Measurements from ENCODE around the gene ST8SIA1. TPM values are rescaled to one million over a fixed set of nuclear protein-coding genes. Genes with fewer than 3 reads are reported as not detected.

ST8SIA1 gene
- total RNA-seq, 1 experiment from 2014 or later, result not detected

DNA sequence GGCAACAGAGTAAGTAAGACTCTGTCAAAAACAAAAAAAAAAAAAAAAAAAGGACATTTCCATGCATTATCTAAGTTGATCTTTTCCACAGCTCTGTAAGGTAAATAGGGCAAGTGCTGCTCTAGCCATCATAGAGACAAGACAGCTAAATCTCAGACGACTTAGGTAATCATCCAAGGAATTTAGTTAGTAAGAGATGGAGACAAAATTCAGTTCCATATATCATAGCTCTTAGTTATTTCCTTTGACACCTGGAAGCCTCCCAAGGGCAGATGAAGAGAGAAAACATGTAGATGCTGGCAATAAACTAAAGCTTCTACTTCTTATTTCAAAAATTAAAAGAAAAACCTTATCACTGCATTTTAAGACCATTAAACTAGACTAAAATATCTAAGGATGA is 48.7 kb downstream of the ST8SIA1 start:
- DNase-seq (ENCODE audit: low read depth, low spot score), result no peak
- Histone ChIP-seq H3K4me1 (ENCODE audit: control insufficient read depth in 1 of 2, insufficient read depth in 2 of 2, low read length in 2 of 2) (no peaks in the 10 kb centered on the region), H3K27ac (ENCODE audit: low read depth, low read length) (no peak overlapping the region), H3K36me3 (ENCODE audit: control insufficient read depth in 1 of 2, insufficient read depth in 2 of 2, low read length in 2 of 2) (no peaks in the 10 kb centered on the region), H3K27me3 (ENCODE audit: insufficient read depth, low read length) (peaks cover 7% of the 10 kb centered on the region), H3K79me2 (ENCODE audit: insufficient read depth, low read length) (no peaks in the 10 kb centered on the region), H3K9ac (ENCODE audit: low read length) (no peak overlapping the region), H2AFZ (ENCODE audit: low read depth, low read length, poor library complexity, severe bottlenecking) (no peak overlapping the region), H3K4me3 (replicated peaks in 1 of 2; ENCODE audit: low read depth in 1 of 2, low read length in 2 of 2) (no peak overlapping the region), H4K20me1 (ENCODE audit: insufficient read depth) (no peaks in the 10 kb centered on the region), H3K9me3 (ENCODE audit: control insufficient read depth in 1 of 2, insufficient read depth in 1 of 2, low read depth in 1 of 2, low read length in 2 of 2) (no peaks in the 10 kb centered on the region), H3K4me2 (ENCODE audit: low read length) (no peak overlapping the region), H3K9me2 (ENCODE audit: insufficient read depth) (no peaks in the 10 kb centered on the region)
- TF ChIP-seq ZNF274 (IDR thresholded peaks at IDR 0.05; ENCODE audit: low read depth, low read length) (no peak), TCF7L2 (IDR thresholded peaks at IDR 0.05; ENCODE audit: borderline replicate concordance, extremely low read depth, insufficient read depth, insufficient read length) (no peak)
- ChIA-PET POLR2A (no interaction called here), RAD21 (ENCODE audit: low non-redundant PET in 1 of 2, low total read pairs in 2 of 2, uncharacterized antibody in 2 of 2, unreplicated experiment in 2 of 2) (no interaction called here), CTCF (no interaction called here)
- BruUV-seq (replicated peaks), result no TSS peak
- intact Hi-C loops (cut with micrococcal nuclease), result no loop called here
- no peak for ATAC-seq

DNA sequence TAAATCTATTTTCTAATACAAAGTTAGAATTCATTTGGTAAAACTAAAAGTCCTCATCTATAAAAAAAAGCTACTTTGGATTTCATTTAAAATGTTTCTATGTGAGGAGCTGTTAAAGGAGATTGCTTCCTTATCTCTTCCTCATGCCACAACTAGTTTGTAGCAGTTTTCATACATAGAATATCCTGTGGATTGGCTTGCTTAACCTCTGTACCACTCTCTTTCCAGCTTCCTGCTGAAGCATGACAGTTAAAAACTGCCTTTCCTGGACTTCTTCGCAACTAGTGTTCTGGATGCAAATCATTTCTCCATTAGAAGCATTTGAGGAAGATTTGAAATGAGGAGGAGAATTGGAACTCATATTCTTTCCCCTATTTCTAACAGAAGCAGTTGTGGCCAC is 49.6 kb downstream of the ST8SIA1 start:
- ChIA-PET CTCF (no interaction called here), POLR2A (no interaction called here), RAD21 (ENCODE audit: low non-redundant PET in 1 of 2, low total read pairs in 2 of 2, uncharacterized antibody in 2 of 2, unreplicated experiment in 2 of 2) (no interaction called here)
- Histone ChIP-seq H3K9me3 (ENCODE audit: control insufficient read depth in 1 of 2, insufficient read depth in 1 of 2, low read depth in 1 of 2, low read length in 2 of 2) (no peaks in the 10 kb centered on the region), H3K4me2 (ENCODE audit: low read length) (no peak overlapping the region), H3K4me3 (replicated peaks in 1 of 2; ENCODE audit: low read depth in 1 of 2, low read length in 2 of 2) (no peak overlapping the region), H3K27me3 (ENCODE audit: insufficient read depth, low read length) (peaks cover 7% of the 10 kb centered on the region), H3K36me3 (ENCODE audit: control insufficient read depth in 1 of 2, insufficient read depth in 2 of 2, low read length in 2 of 2) (no peaks in the 10 kb centered on the region), H2AFZ (ENCODE audit: low read depth, low read length, poor library complexity, severe bottlenecking) (no peak overlapping the region), H3K9me2 (ENCODE audit: insufficient read depth) (no peaks in the 10 kb centered on the region), H3K9ac (ENCODE audit: low read length) (no peak overlapping the region), H3K4me1 (ENCODE audit: control insufficient read depth in 1 of 2, insufficient read depth in 2 of 2, low read length in 2 of 2) (no peaks in the 10 kb centered on the region), H3K27ac (ENCODE audit: low read depth, low read length) (no peak overlapping the region), H3K79me2 (ENCODE audit: insufficient read depth, low read length) (no peaks in the 10 kb centered on the region), H4K20me1 (ENCODE audit: insufficient read depth) (no peaks in the 10 kb centered on the region)
- DNase-seq (ENCODE audit: low read depth, low spot score) (no peak), ATAC-seq (no peak)
- no TSS peak for BruUV-seq (replicated peaks)
- TF ChIP-seq, protein P1, sequence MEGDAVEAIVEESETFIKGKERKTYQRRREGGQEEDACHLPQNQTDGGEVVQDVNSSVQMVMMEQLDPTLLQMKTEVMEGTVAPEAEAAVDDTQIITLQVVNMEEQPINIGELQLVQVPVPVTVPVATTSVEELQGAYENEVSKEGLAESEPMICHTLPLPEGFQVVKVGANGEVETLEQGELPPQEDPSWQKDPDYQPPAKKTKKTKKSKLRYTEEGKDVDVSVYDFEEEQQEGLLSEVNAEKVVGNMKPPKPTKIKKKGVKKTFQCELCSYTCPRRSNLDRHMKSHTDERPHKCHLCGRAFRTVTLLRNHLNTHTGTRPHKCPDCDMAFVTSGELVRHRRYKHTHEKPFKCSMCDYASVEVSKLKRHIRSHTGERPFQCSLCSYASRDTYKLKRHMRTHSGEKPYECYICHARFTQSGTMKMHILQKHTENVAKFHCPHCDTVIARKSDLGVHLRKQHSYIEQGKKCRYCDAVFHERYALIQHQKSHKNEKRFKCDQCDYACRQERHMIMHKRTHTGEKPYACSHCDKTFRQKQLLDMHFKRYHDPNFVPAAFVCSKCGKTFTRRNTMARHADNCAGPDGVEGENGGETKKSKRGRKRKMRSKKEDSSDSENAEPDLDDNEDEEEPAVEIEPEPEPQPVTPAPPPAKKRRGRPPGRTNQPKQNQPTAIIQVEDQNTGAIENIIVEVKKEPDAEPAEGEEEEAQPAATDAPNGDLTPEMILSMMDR (IDR thresholded peaks at IDR 0.05 in 2 of 3, conservative IDR thresholded peaks at IDR 0.05 in 1 of 3; ENCODE audit: borderline replicate concordance in 1 of 3, insufficient read depth in 1 of 3, low read depth in 2 of 3, low read length in 2 of 3), result no peak
- TF ChIP-seq YY1 (IDR thresholded peaks at IDR 0.05; ENCODE audit: extremely low read depth, insufficient replicate concordance, low read depth, low read length) (no peak), ZFX (IDR thresholded peaks at IDR 0.05) (no peak), EZH2 (IDR thresholded peaks at IDR 0.05) (no peak), RAD21 (IDR thresholded peaks at IDR 0.05; ENCODE audit: low read depth) (no peak), FOSL1 (IDR thresholded peaks at IDR 0.05; ENCODE audit: low read depth) (no peak), EZH2phosphoT487 (IDR thresholded peaks at IDR 0.05; ENCODE audit: borderline replicate concordance) (no peak), ZNF274 (IDR thresholded peaks at IDR 0.05; ENCODE audit: low read depth, low read length) (no peak)
- TF ChIP-seq, protein P2, sequence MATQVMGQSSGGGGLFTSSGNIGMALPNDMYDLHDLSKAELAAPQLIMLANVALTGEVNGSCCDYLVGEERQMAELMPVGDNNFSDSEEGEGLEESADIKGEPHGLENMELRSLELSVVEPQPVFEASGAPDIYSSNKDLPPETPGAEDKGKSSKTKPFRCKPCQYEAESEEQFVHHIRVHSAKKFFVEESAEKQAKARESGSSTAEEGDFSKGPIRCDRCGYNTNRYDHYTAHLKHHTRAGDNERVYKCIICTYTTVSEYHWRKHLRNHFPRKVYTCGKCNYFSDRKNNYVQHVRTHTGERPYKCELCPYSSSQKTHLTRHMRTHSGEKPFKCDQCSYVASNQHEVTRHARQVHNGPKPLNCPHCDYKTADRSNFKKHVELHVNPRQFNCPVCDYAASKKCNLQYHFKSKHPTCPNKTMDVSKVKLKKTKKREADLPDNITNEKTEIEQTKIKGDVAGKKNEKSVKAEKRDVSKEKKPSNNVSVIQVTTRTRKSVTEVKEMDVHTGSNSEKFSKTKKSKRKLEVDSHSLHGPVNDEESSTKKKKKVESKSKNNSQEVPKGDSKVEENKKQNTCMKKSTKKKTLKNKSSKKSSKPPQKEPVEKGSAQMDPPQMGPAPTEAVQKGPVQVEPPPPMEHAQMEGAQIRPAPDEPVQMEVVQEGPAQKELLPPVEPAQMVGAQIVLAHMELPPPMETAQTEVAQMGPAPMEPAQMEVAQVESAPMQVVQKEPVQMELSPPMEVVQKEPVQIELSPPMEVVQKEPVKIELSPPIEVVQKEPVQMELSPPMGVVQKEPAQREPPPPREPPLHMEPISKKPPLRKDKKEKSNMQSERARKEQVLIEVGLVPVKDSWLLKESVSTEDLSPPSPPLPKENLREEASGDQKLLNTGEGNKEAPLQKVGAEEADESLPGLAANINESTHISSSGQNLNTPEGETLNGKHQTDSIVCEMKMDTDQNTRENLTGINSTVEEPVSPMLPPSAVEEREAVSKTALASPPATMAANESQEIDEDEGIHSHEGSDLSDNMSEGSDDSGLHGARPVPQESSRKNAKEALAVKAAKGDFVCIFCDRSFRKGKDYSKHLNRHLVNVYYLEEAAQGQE (IDR thresholded peaks at IDR 0.05; ENCODE audit: low read depth), result no peak
- intact Hi-C loops (cut with micrococcal nuclease), result no loop called here
